H1 (cell line): ENCODE results near the gene DYNLT3. TPM values are rescaled to one million over a fixed set of nuclear protein-coding genes. Genes with fewer than 3 reads are reported as not detected.

Experiments used
- CTCF ChIA-PET: fragments of 300-600 bp; sonication (Branson Sonifier 250); formaldehyde crosslinking; loops from one replicate; lab custom pipeline; 2021; ENCODE audit not compliant: partially characterized antibody; lab: Charles Lee
- POLR2A ChIA-PET: fragments of 300-600 bp; sonication (Branson Sonifier 250); formaldehyde crosslinking; loops from one replicate; lab custom pipeline; 2021; ENCODE audit warnings: inconsistent platforms; ENCODE audit not compliant: partially characterized antibody; lab: Charles Lee
- DNase-seq, 2 experiments: peaks; one replicate each; pipeline versions ENCODE4 v3.0.0 to v3.0.0-alpha.2; 2010 to 2022; ENCODE audit warnings: low spot score in 2 of 2, low read depth in 1 of 2, mixed read lengths in 1 of 2
- FAIRE-seq: peaks from 2 replicates; lab custom pipeline; 2011; peaks lifted over from hg19 to GRCh38; lab: Jason Lieb, UNC
- H2AFZ ChIP-seq: 2 replicates; pipeline ENCODE4 v1.8.1; 2012; ENCODE audit warnings: low read length, inconsistent platforms
- H2AK5ac ChIP-seq: 2 replicates; pipeline ENCODE4 v1.6.1; 2013; ENCODE audit warnings: low read depth, low read length
- H2BK120ac ChIP-seq: replicated peaks from 2 replicates; pipeline ENCODE3; 2013; ENCODE audit warnings: low read depth, low read length, inconsistent platforms
- H2BK12ac ChIP-seq: 2 replicates; pipeline ENCODE4 v1.6.1; 2013; ENCODE audit warnings: low read depth, low read length
- H2BK15ac ChIP-seq: 2 replicates; pipeline ENCODE4 v1.6.1; 2013; ENCODE audit warnings: low read length
- H2BK20ac ChIP-seq: 2 replicates; pipeline ENCODE4 v1.6.1; 2013; ENCODE audit warnings: low read length
- H2BK5ac ChIP-seq: 2 replicates; pipeline ENCODE4 v1.6.1; 2013; ENCODE audit warnings: low read depth, low read length
- H3K14ac ChIP-seq: 2 replicates; pipeline ENCODE4 v1.6.1; 2013; ENCODE audit warnings: inconsistent platforms; ENCODE audit not compliant: insufficient read length
- H3K18ac ChIP-seq: 2 replicates; pipeline ENCODE4 v1.6.1; 2013; ENCODE audit warnings: low read length; ENCODE audit errors: extremely low read depth
- H3K23ac ChIP-seq: 2 replicates; pipeline ENCODE4 v1.6.1; 2013; ENCODE audit warnings: inconsistent platforms; ENCODE audit not compliant: insufficient read length
- H3K23me2 ChIP-seq: 2 replicates; pipeline ENCODE4 v1.6.1; 2013; ENCODE audit warnings: low read depth, low read length
- H3K27ac ChIP-seq: 2 replicates; pipeline ENCODE4 v1.6.1; 2011; ENCODE audit warnings: low read depth, low read length, inconsistent platforms
- H3K27me3 ChIP-seq, 4 experiments: replicated peaks in 1 of 4; 1 replicate in 1 of 4; 2 replicates in 3 of 4; pipeline versions ENCODE4 v1.6.1 to v1.8.1; 2011 to 2013; ENCODE audit warnings: low read length in 3 of 4, mild to moderate bottlenecking in 3 of 4, inconsistent platforms in 2 of 4, mixed read lengths in 2 of 4, moderate library complexity in 1 of 4; ENCODE audit not compliant: control insufficient read depth in 3 of 4, insufficient read depth in 3 of 4; ENCODE audit errors: extremely low read depth in 1 of 4
- H3K36me3 ChIP-seq, 4 experiments: 2 replicates each; pipeline versions ENCODE4 v1.6.1 to v1.8.1; 2011 to 2013; ENCODE audit warnings: mild to moderate bottlenecking in 4 of 4, low read length in 3 of 4, moderate library complexity in 2 of 4, control low read depth in 1 of 4, inconsistent platforms in 1 of 4; ENCODE audit not compliant: insufficient read depth in 4 of 4, control insufficient read depth in 2 of 4
- H3K4ac ChIP-seq: replicated peaks from 2 replicates; pipeline ENCODE3; 2013; ENCODE audit warnings: low read length, low read depth, mixed read lengths, inconsistent platforms; ENCODE audit not compliant: insufficient read length
- H3K4me1 ChIP-seq, 4 experiments: replicated peaks in 1 of 4; 1 replicate in 1 of 4; 2 replicates in 3 of 4; pipeline versions ENCODE4 v1.6.1 to v1.8.1; 2011 to 2013; ENCODE audit warnings: low read length in 3 of 4, inconsistent platforms in 2 of 4, mixed read lengths in 1 of 4; ENCODE audit not compliant: insufficient read depth in 4 of 4, control insufficient read depth in 3 of 4
- H3K4me2 ChIP-seq, 2 experiments: 2 replicates each; pipeline versions ENCODE4 v1.6.1 to v1.8.1; 2011 to 2013; ENCODE audit warnings: low read depth in 2 of 2, low read length in 2 of 2, control low read depth in 1 of 2, inconsistent platforms in 1 of 2, mild to moderate bottlenecking in 1 of 2; ENCODE audit not compliant: insufficient read depth in 1 of 2
- H3K4me3 ChIP-seq, 4 experiments: fragments of 200-600, 300-600 bp in 1 of 4; sonication (generic), shearing (Covaris generic), sonication (Bioruptor Twin) in 1 of 4; 2 replicates each; pipeline versions ENCODE4 v1.5.1 to v1.8.1; 2011 to 2016; ENCODE audit warnings: low read length in 4 of 4, low read depth in 3 of 4, control low read depth in 2 of 4, inconsistent platforms in 2 of 4, mild to moderate bottlenecking in 2 of 4, mixed read lengths in 1 of 4, moderate library complexity in 1 of 4; ENCODE audit not compliant: insufficient read depth in 2 of 4; ENCODE audit errors: extremely low read depth in 1 of 4
- H3K56ac ChIP-seq: replicated peaks from 2 replicates; pipeline ENCODE3; 2013; ENCODE audit warnings: low read depth, mild to moderate bottlenecking, mixed read lengths, low read length, inconsistent platforms; ENCODE audit not compliant: insufficient read length
- H3K79me1 ChIP-seq: 2 replicates; pipeline ENCODE4 v1.6.1; 2013; ENCODE audit warnings: low read depth, low read length, control low read depth
- H3K79me2 ChIP-seq, 2 experiments: 2 replicates each; pipeline versions ENCODE4 v1.6.1 to v1.8.1; 2012 to 2013; ENCODE audit warnings: low read length in 2 of 2, mild to moderate bottlenecking in 2 of 2, inconsistent platforms in 1 of 2; ENCODE audit not compliant: insufficient read depth in 2 of 2, control insufficient read depth in 1 of 2
- H3K9ac ChIP-seq, 4 experiments: replicated peaks in 1 of 4; 1 replicate in 1 of 4; 2 replicates in 3 of 4; pipeline versions ENCODE4 v1.6.1 to v1.8.1; 2011 to 2013; ENCODE audit warnings: low read depth in 3 of 4, low read length in 3 of 4, control low read depth in 2 of 4, mild to moderate bottlenecking in 2 of 4, moderate library complexity in 2 of 4, inconsistent platforms in 1 of 4; ENCODE audit errors: extremely low read depth in 1 of 4
- H3K9me3 ChIP-seq, 2 experiments: 2 replicates each; pipeline versions ENCODE4 v1.6.1 to v1.8.1; 2012 to 2013; ENCODE audit warnings: mild to moderate bottlenecking in 2 of 2, moderate library complexity in 2 of 2, control low read depth in 1 of 2, inconsistent platforms in 1 of 2, low read depth in 1 of 2, low read length in 1 of 2, mixed read lengths in 1 of 2; ENCODE audit not compliant: insufficient read depth in 2 of 2
- H4K20me1 ChIP-seq, 2 experiments: replicated peaks in 1 of 2; 2 replicates each; pipeline versions ENCODE3 to v1.8.1; 2011 to 2013; ENCODE audit warnings: inconsistent platforms in 2 of 2, low read length in 2 of 2, mild to moderate bottlenecking in 1 of 2; ENCODE audit not compliant: insufficient read depth in 2 of 2, control insufficient read depth in 1 of 2
- H4K5ac ChIP-seq: 2 replicates; pipeline ENCODE4 v1.6.1; 2013; ENCODE audit warnings: low read length, low read depth, mixed read lengths, inconsistent platforms; ENCODE audit not compliant: insufficient read length
- H4K8ac ChIP-seq: 2 replicates; pipeline ENCODE4 v1.8.0; 2013; ENCODE audit warnings: mild to moderate bottlenecking, moderate library complexity, low read length, inconsistent platforms; ENCODE audit not compliant: insufficient read depth; ENCODE audit errors: extremely low read depth
- H4K91ac ChIP-seq: replicated peaks from 2 replicates; pipeline ENCODE3; 2013; ENCODE audit warnings: low read length, mixed read lengths, inconsistent platforms; ENCODE audit not compliant: insufficient read length
- CREB1 ChIP-seq: IDR thresholded peaks from 2 replicates; pipeline ENCODE4 v1.6.1; 2012; ENCODE audit warnings: inconsistent platforms
- E2F6 ChIP-seq: IDR thresholded peaks from 2 replicates; pipeline ENCODE4 v1.6.1; 2012; ENCODE audit warnings: inconsistent platforms
- MAX ChIP-seq: IDR thresholded peaks from 2 replicates; pipeline ENCODE4 v1.6.1; 2012; ENCODE audit warnings: inconsistent platforms
- PHF8 ChIP-seq: fragments of 200-600 bp; sonication (generic); conservative IDR thresholded peaks from 2 replicates; pipeline ENCODE4 v1.7.1; 2012; ENCODE audit warnings: low read depth, mild to moderate bottlenecking, inconsistent platforms, low read length, moderate library complexity
- POLR2A ChIP-seq, 2 experiments: IDR thresholded peaks; 1 replicate in 1 of 2; 2 replicates in 1 of 2; pipeline ENCODE4 v1.6.1; 2011; ENCODE audit warnings: low read depth in 2 of 2, low read length in 2 of 2, mild to moderate bottlenecking in 2 of 2; ENCODE audit errors: control extremely low read depth in 1 of 2
- RBBP5 ChIP-seq: IDR thresholded peaks from 2 replicates; pipeline ENCODE4 v1.7.1; 2012; ENCODE audit warnings: low read depth, mild to moderate bottlenecking, inconsistent platforms, low read length, moderate library complexity, borderline replicate concordance
- SP2 ChIP-seq: IDR thresholded peaks from 2 replicates; pipeline ENCODE4 v1.6.1; 2012; ENCODE audit warnings: mild to moderate bottlenecking, low read length, inconsistent platforms
- TAF1 ChIP-seq: IDR thresholded peaks from 2 replicates; pipeline ENCODE4 v1.6.1; 2011; ENCODE audit warnings: mild to moderate bottlenecking, low read depth, low read length
- TCF12 ChIP-seq: IDR thresholded peaks from 2 replicates; pipeline ENCODE4 v1.6.1; 2011; ENCODE audit warnings: low read depth, mild to moderate bottlenecking, low read length
- WGBS, 2 experiments: shearing (Covaris generic) in 1 of 2; methylation state at CpG; one replicate each; pipeline versions ENCODE4 v1.1.6 to v1.1.7; 2013 to 2015; ENCODE audit warnings: low lambda C conversion rate in 2 of 2, mixed read lengths in 2 of 2, inconsistent platforms in 1 of 2, low coverage in 1 of 2, missing lambda C conversion rate in 1 of 2; ENCODE audit not compliant: insufficient replicate concordance in 2 of 2, insufficient coverage in 1 of 2, insufficient read length in 1 of 2; ENCODE audit errors: extremely low coverage in 1 of 2, missing lambda C conversion rate in 1 of 2; 5-methylcytosine and 5-hydroxymethylcytosine counted together
- long read RNA-seq, 2 experiments: library from RNA in 1 of 2; library from capped mRNA in 1 of 2; stranded (forward); transcript quantifications; one replicate each; pipeline ENCODE4 v2.0.0, GENCODE V29; 2021; ENCODE audit warnings: inconsistent platforms in 1 of 2
- polyA minus RNA-seq, 3 experiments: library from RNA; depleted of rRNA, polyadenylated mRNA; stranded (reverse); fragments of >200 nt; gene quantifications; 1 replicate in 2 of 3; 2 replicates in 1 of 3; pipeline ENCODE4 v1.2.3, GENCODE V29; 2011
- polyA plus RNA-seq, 7 experiments: library from polyadenylated mRNA; depleted of rRNA in 3 of 7; stranded (reverse) in 5 of 7; unstranded in 2 of 7; fragments of >200 nt in 5 of 7; fragments of 200-250 nt in 2 of 7; gene quantifications; 1 replicate in 5 of 7; 2 replicates in 1 of 7; 4 replicates in 1 of 7; pipeline versions ENCODE4 v1.2.1 to v1.2.3, GENCODE V29; 2011 to 2013; ENCODE audit warnings: missing spikeins in 2 of 7, mixed read lengths in 2 of 7
- total RNA-seq: library from RNA; stranded (reverse); fragmentation: NEBNext Ultra II Directional; extraction: Animal tissue kit (Norgen Biotek cat#: 25700); gene quantifications from 2 replicates; pipeline ENCODE4 v1.2.1, GENCODE V29; 2021

Gene DYNLT3
- total RNA-seq (3.5 and 3.7 TPM in 2 replicates), polyA plus RNA-seq (2011; rRNA removed) (2.0 and 2.3 TPM in 2 replicates), polyA minus RNA-seq (2011; rRNA and poly(A)+ RNA removed) (1.8 and 2.0 TPM in 2 replicates)
- polyA plus RNA-seq (2011; cell fraction: cytosol; rRNA removed), result 2.6 TPM
- 3.0 TPM for polyA plus RNA-seq (2011; cell fraction: nucleus; rRNA removed)
- 2.5 to 3.4 TPM (median 3.2 TPM) in 4 replicates for polyA plus RNA-seq (2012, experiment 1 of 2)
- 0.91 TPM for polyA plus RNA-seq (2012, experiment 2 of 2)
- polyA plus RNA-seq (2013, experiment 1 of 2), result 4.2 TPM
- 4.1 TPM for polyA plus RNA-seq (2013, experiment 2 of 2)
- polyA minus RNA-seq (2011; cell fraction: cytosol; rRNA and poly(A)+ RNA removed), result not detected
- polyA minus RNA-seq (2011; cell fraction: nucleus; rRNA and poly(A)+ RNA removed), result 4.2 TPM
- long read RNA-seq, experiment 1, partial matches to known transcripts, result 0 of 3 reads
- long read RNA-seq, experiment 1, other reads (novel, unspliced or antisense), result 2 of 3 reads
- long read RNA-seq, experiment 2, transcript DYNLT3-201 (5 exons, 2,217 nt), result major isoform, 7 of 9 reads
- long read RNA-seq, experiment 2, partial matches to known transcripts, result 1 of 9 reads
- long read RNA-seq, experiment 2, other reads (novel, unspliced or antisense), result 1 of 9 reads

DNA sequence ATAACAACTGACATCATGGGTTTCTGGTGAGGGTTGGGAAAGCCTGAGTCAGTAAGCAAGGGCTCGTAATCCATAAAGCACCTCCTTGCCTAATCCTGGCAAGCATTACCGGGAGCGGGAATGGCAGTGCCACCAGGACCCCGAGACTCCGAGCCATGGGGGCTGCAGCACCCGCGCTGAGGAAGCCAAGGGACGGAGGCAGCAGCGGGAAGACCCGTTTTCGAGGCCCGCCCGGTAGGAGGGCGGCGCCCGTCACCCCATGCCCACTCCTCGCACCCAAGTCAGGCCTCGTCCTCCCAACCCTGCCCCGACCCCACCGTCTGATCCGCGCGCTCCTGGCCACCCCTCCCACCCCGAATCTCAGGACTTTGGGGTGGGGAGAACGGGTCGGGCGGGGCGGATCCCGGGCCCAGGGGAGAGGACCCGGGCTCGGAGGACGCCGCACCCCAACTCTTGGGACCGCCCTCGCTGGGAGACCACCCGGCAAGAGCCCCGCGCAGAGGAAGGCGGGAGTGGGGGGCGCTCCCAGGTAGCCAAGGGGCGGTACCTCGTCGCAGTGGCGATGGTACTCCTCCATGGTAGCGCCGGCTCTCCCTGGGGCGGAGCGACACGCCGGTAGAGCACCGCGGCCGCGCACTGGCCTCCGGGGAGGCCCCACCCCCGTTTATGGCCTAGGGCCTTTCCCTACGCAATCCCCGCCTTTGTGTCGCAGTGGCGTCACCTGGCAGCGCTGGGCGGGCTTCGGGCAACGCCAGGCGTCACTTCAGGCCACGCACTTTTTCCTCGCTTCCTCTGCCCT lies at the start of gene DYNLT3:
DYNLT3 (minus strand) TSS at position 638 of the 799 bp plus-strand sequence; CDS start at position 577, 61 bp downstream.
- no peak within 1 kb of the TSS for H2BK120ac ChIP-seq
- ChIA-PET POLR2A (no interaction called here), CTCF (no interaction called here)
- no peaks in the 10 kb centered on the region for H3K79me1 ChIP-seq
- H3K9ac ChIP-seq, result peak within 1 kb of the TSS; percentile 16 to 63 (median 47); a peak in 6 of 7 replicates
- H3K27me3 ChIP-seq, result no peaks in the 10 kb centered on the region
- peak within 1 kb of the TSS; percentile 53 to 77 for H3K4me2 ChIP-seq
- no peak within 1 kb of the TSS for H3K27ac ChIP-seq
- no peak within 1 kb of the TSS for H2BK15ac ChIP-seq
- no peaks in the 10 kb centered on the region for H3K9me3 ChIP-seq
- DNase-seq, result peak; percentile 44 to 75
- H3K4ac ChIP-seq, result no peak within 1 kb of the TSS
- peak within 1 kb of the TSS; percentile 26 to 73 (median 54) for H3K4me3 ChIP-seq
- peak within 1 kb of the TSS; percentile 40 for H4K91ac ChIP-seq
- no peak within 1 kb of the TSS for H2BK12ac ChIP-seq
- H2BK5ac ChIP-seq, result no peak within 1 kb of the TSS
- H2AK5ac ChIP-seq, result no peak within 1 kb of the TSS
- H3K23me2 ChIP-seq, result peaks cover 2% of the 10 kb centered on the region; the same call in 1 of the 2 replicates
- H2AFZ ChIP-seq, result peak within 1 kb of the TSS; percentile 99
- H3K14ac ChIP-seq, result no peak within 1 kb of the TSS
- no peak for FAIRE-seq
- WGBS, 2 experiments, result 4% methylated on average over 27 of the region's 67 CpGs; no CpG with 5 or more reads in 1 of the 2 experiments
- H2BK20ac ChIP-seq, result no peak within 1 kb of the TSS
- no peaks in the 10 kb centered on the region for H3K4me1 ChIP-seq
- H3K36me3 ChIP-seq, result no peaks in the 10 kb centered on the region
- no peaks in the 10 kb centered on the region for H3K79me2 ChIP-seq
- no peak within 1 kb of the TSS for H4K5ac ChIP-seq
- H3K18ac ChIP-seq, result no peak within 1 kb of the TSS; the same call in 1 of the 2 replicates
- H3K56ac ChIP-seq, result no peak within 1 kb of the TSS
- no peak within 1 kb of the TSS for H4K8ac ChIP-seq
- H4K20me1 ChIP-seq, result no peaks in the 10 kb centered on the region
- no peak within 1 kb of the TSS for H3K23ac ChIP-seq
- peak in 1 of 2 experiments; percentile 50; a peak in 1 of 3 replicates for TF ChIP-seq POLR2A (IDR thresholded peaks at IDR 0.05; ENCODE audit: control extremely low read depth in 1 of 2, low read depth in 2 of 2, low read length in 2 of 2)
- peak; percentile 59 for TF ChIP-seq PHF8
- no peak for TF ChIP-seq TCF12
- no peak for TF ChIP-seq SP2
- peak; percentile 83 for TF ChIP-seq CREB1
- TF ChIP-seq MAX, result peak; percentile 64
- TF ChIP-seq TAF1, result peak; percentile 46; the same call in 1 of the 2 replicates
- peak; percentile 74 for TF ChIP-seq E2F6
- 0 out of 2 replicates have a peak, but pooled peaks have one; percentile 43 for TF ChIP-seq RBBP5
